ENCODE measurements around the gene IL17B.

The IL17B gene

GRCh38 chr5:149379177-149379761, at the start of gene IL17B:
Gene IL17B (minus strand): TSS chr5:149379292. CDS start chr5:149379225, 67 bp downstream.
- DNase-seq (ENCODE audit: low read depth), result no peak

DNA sequence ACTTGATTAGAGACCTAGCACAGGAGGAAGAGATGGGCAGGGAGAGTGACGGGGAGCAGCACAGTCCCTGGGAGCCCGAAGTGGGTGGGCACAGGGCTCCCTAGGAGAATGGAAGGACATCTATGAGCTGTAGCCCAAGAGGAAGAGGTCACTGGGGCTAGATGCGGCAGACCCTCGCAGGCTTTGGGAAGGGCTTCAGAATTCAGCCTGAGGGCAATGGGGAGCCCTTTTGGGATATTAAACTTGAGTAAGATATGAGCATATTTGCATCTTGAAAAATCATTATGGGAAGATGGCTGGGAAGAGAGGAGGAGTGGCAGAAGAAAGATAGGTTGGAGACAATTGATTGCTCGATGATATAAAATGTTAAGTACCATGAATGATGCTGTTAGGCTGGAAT, 48.9 kb upstream of the IL17B start:
- no peak for DNase-seq (ENCODE audit: low read depth)

GRCh38 chr5:149427374-149427773, 48.3 kb upstream of the IL17B start:
- DNase-seq (ENCODE audit: low read depth), result no peak

DNA sequence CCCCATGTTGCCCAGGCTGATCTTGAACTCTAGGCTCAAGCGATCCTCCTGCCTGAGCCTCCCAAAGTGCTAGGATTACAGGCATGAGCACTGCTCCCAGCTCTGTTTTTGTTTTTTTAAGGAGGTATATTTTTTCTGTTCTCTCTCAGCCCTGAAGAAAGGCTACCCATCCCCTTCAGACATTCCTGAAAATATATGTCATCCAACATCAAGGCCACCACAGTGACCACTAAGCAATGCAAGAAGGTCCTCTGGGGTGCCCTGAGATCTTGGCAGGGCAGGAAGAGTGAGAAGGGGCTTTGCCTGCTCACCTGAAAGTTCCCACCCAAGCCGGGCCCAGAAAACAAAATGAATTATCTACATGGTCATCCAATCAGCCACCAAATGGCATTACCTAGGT, 47.8 kb upstream of the IL17B start:
- no peak for DNase-seq (ENCODE audit: low read depth)

DNA sequence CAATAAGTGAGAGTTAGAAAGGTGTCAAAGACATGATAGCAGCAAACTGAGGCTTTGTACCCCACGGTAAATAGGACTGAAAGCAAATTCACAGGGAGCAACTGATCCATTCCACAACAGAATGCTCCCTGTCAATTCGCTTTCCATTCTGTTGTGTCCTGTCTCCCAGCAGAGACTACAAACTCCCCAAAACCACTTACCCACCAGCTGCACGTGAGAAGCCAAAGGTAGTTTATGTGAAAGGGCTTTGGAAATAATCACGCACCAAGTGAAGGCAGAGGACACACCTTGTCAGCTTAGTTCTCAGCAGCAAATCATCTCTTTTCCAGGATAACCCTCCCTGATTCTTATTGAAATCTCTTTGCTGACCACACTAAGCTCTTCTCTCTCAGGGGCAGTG, 46.6 kb upstream of the IL17B start:
- no peak for DNase-seq (ENCODE audit: low read depth)

DNA sequence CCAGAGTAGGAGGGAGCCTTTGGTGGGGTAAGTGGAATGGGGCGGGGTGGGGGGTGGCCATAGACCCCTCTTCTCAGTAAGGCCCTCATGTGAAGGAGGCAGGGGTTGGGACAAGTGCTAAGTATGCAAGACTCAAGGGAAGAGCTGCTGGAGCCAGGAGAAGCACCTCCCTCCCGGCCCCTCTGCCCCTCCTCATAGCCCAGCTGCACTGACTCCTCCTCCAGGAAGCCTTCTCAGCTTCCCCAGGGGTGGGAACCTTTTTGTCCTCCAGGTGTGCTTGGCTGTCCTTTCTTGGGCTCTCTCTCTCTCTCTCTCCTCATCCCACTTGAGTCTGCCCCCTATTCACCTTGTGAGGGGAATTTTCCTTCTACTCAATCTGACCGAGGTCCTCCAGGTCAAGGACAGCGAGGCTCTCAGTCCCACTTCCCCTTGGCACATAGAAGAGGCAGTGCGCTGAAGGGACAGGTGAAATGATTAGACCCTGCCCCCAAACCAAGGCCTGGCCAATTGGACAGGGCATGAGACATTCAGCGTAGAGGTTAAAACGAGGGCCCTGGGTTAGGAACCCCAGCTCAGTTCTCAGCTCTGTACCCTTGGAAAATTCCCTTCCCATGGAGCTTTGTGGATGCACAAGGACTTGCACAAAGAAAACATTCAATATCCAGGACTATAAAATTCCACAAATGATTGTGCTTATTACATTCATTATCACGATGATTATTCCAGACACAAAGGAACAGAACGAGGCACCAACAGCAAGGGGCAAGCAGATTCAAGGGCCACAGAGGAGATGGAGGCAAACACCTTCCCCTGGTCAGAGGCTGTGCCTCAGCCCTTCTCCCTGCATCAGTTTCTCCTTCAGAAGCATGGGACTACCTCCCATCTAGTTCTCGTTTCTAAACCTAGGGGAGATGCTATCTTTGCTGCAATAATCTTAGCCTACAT, 45.6 kb upstream of the IL17B start:
- DNase-seq (ENCODE audit: low read depth), result no peak

GRCh38 chr5:149423794-149424268, 44.7 kb upstream of the IL17B start:
- DNase-seq (ENCODE audit: low read depth), result no peak

GRCh38 chr5:149423049-149423793, 44.1 kb upstream of the IL17B start:
- no peak for DNase-seq (ENCODE audit: low read depth)

DNA sequence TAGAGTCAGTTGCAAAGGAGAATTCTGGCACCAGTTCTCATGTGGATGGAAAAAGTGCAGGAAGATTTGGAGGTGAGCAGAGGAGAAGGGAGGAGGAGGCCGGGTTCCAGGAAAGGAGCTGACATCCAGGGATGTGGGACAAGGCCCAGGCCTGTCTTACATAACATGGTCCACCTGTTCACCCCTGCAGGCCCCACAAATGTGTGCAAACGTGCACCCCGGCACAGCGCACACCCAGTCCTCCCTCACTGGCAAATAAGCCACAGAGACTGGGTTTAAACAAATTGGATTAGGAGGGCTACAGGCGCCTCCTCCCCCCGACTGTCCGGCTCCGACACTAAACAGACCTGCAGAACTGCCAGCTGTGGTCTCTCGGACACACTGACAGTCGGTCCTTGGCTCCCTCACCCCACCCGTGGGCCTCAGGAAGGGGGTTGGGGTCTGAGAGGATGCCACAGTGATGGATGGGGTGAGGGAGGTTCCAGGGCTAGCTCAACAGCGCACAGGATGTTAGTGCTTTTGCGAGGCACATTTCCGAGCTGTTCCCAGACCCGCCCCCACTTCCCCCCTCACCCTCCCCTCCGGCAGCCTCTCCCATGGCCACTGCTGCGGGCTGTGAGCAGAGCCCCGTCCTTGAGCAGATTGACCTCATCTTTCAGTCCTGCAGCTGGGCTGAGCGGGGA, 43.4 kb upstream of the IL17B start:
- DNase-seq (ENCODE audit: low read depth), result no peak

DNA sequence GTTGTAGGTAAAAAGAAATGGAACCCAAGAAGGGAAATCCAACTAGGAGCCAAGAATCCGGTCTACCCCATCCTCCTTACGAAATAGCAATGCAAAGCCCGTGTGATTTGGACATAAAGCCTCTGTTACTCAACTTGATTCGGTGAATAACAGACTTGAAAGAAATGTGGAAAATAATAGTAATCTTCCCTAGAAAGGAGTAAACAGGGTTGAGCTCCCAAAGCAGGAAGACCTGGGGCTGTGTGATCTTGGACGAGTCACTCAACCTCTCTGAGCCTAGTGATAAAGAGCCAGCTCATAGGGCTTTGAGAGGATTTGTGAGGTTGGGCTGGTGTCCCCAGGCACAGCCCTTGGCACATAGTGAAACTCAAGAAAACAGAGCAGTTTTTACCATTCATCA, 42.7 kb upstream of the IL17B start:
- no peak for DNase-seq (ENCODE audit: low read depth)

DNA sequence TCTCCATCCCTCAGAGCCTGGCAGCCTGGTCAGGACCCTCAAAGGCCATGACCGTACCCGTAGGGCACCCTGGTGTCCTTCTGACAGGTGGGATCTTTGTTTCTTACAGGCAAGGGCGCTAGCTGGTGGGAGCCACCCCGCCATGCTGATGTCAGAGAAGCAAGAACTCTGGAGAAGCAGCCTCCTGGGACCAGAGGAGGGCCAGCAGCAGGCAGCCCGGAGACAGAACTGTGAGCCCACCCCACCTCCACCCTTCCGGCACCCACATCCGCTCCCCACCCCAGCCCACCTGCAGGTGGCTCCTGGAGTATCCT, 42.2 kb upstream of the IL17B start:
- DNase-seq (ENCODE audit: low read depth), result no peak

DNA sequence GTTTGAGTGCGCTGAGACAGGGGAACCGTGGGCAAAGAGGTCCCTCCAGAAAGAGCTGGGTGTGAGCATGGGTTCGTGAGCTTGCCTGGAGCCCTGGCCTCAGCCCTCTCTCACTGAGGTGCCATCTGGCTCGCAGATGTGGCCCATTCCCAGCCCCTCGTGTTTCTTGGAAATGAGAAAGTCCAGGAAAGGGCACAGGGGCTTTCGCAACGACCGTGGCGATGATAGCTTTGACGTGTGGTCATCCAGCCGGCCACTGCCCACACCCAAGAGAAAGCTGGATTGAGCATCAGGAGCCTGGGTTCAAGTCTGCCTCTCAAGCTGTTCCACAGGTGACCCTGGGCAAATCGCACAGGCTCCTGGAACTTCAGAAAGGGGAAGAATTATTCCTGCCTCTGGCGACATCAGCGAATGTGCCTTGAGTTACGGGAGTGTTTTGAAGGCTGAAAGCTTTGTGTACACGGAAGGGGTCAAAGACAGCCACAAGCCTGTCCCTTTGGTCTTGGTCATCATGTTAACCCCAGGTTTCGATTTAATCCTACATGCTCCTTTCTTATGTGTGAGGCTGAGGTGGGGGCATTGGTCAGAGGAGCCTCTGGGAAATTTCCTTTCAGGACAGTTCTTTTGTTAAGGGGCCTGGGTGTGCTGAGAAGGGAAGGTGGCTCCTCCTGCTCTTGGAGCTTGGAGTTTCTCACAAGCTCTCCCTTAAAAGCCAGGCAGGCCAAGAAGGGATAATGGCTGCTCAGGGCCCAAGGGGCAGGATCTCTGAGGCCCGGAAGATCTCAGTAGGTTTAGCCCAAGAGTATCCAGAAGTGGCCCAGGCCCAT, 41.7 kb upstream of the IL17B start:
- DNase-seq (ENCODE audit: low read depth), result no peak

DNA sequence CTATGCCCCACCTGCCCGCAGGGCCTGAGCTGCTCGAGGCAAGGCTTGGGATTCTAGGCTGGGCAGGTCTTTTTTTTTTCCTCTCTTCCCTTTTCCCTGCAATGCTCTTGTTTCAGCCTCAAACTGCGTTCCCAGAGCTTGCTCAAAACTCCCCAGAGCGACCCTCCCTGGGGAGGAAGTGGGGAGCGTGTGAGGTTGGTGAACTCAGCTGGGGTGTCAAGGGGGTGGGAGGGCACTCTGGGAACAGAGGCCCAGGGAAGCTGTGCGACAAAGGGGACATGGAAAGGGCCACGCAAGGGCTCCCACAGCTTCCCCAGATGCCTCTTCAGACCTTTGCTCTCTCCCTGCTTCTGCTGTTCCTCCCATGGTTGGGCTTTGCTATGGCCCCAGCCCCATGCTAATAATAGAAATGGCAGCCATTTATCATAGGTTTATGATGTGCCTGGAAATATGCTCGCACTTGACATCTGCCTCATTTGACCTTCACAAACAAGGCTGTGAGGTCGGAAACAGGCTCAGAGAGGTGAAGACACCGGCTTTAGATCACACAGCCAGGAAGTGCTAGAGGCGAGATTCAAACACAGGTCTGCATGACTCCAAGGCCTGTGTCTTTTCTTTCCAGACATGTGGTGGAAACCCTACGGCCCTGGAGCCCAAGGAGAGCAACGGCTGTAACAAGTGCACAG, 40.9 kb upstream of the IL17B start:
- DNase-seq (ENCODE audit: low read depth), result no peak

- no peak for DNase-seq (ENCODE audit: low read depth)
Observed at GRCh38 chr5:149419532-149419858, 40.4 kb upstream of the IL17B start.

DNA sequence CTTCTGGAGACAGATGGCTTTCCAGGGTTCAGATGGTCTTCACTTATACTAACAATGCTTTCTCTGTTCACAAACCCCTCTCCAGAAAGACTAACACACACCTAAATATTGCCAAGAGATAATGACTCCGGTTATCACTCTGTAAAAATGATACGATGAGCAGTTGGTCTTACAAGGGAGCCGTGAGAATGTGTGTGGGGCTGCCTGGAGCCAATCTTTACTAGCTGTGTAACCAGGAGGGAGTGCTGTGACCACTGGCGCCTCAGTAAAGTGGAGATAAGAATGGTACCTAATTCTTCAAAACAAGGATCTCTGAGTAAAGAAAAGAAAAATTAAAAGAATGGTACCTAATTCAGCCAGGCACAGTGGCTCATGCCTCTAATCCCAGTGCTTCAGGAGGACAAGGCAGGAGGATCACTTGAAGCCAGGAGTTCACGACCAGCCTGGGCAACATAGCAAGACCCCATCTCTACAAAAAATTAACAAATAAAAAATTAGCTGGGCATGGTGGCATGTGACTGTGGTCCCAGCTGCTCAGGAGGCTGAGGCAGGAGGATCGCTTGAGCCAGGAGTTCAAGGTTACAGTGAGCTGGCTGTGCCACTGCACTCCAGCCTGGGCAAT, 39.9 kb upstream of the IL17B start:
- no peak for DNase-seq (ENCODE audit: low read depth)

DNA sequence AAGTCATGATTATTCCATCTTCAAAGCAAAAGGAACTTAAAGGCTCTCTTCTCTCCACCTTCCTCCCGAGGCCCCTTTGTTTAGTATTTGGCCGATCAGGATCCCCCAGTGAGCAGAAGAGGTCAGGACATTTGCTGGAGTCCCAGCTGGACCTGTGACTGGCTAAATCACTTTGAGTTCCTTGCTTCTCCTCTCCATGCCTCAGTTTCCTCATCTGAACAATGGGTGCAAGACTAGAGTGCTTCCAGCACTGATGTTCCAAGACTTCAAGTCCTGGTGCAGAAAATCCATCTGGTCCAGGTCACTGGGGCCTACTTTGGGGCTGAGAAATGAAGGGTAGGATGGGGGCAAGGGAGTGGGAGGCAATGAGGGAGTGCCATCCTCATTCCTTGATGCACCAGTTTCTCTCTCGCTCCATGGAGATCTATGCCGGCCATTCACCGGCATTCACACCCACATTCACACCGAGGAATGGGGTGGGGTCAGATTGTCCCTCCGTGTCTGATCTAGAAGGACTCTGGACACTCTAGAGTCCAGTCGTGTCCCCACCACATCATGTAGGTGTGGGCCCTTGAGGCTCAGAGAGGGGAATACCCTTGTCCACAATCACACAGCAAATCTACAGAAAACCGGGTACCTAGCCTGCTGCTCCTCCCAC, 38.7 kb upstream of the IL17B start:
- DNase-seq (ENCODE audit: low read depth), result no peak

DNA sequence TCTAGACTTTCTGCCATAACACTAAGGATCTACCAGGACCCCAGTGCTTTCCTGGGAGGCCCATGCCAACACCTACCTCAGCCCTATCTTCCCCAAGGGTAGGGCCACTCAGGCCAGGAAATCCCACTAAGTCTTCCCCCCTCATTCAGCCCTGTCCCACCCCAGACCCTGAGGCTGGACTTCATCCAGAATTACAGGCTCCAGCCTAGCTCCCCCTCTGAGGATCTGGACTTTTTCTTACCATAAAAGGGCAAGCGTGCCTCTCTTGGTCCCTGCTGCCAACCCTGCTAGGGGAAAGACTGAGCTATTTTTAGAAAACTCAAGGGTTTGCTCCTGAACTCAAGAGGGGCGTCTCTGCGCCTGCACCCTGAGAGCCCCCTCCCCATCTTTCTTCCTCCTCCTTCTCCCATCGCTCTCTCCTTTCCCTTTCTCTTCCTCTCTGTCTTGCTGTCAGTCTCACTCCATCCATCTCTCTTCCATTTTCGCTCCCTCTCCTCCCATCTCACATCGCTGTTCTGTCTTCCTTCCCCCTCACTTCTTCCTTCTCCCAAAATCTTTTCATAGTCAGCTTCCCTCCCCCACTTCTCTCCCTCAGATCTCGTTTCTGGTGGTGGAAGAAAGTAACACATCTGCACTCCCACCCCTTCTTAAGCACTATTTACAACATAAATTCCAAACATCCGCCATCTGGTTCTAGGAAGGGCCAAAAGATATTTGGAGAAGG, 38.1 kb upstream of the IL17B start:
- no peak for DNase-seq (ENCODE audit: low read depth)

GRCh38 chr5:149415066-149415967, 36.2 kb upstream of the IL17B start:
- no peak for DNase-seq (ENCODE audit: low read depth)

Data from activated T-helper 9 cell treated with anti-CD3 and anti-CD28 coated beads, Interleukin-2, amount 50 U/mL, for 16 hours (primary cell).